ENCODE data around the gene CCR6.

DNA sequence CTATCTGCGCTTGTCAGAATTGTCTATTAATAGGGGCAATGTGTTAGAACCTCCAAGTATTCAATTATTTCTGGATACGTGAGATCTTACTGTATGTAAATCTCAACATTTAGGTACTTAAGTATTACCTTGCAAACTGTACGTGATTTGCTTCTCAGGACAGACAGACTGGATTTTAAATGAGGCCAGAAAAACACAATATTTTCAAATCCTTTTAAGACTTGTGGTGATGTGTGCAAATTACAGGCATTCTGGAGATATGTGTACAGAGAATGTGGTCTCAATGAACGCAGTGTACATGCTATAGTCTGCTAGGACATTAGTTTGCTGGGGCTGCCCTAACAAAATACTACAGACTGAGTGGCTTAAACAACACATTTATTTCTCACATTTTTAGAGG, 16.9 kb downstream of the CCR6 start:
- TF ChIP-seq, protein P1, sequence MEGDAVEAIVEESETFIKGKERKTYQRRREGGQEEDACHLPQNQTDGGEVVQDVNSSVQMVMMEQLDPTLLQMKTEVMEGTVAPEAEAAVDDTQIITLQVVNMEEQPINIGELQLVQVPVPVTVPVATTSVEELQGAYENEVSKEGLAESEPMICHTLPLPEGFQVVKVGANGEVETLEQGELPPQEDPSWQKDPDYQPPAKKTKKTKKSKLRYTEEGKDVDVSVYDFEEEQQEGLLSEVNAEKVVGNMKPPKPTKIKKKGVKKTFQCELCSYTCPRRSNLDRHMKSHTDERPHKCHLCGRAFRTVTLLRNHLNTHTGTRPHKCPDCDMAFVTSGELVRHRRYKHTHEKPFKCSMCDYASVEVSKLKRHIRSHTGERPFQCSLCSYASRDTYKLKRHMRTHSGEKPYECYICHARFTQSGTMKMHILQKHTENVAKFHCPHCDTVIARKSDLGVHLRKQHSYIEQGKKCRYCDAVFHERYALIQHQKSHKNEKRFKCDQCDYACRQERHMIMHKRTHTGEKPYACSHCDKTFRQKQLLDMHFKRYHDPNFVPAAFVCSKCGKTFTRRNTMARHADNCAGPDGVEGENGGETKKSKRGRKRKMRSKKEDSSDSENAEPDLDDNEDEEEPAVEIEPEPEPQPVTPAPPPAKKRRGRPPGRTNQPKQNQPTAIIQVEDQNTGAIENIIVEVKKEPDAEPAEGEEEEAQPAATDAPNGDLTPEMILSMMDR (IDR thresholded peaks at IDR 0.05): no peak
- no peak for TF ChIP-seq POLR2A (IDR thresholded peaks at IDR 0.05)
